ENCODE data around the gene TMEM45B.
"Not testable (repeated sequence)": the region's sequence is repeated elsewhere in the genome, so short reads cannot be mapped to it uniquely, and the experiment has no call there.

The TMEM45B gene

GRCh38 chr11:129770993-129771392 is 44.7 kb upstream of the TMEM45B start:
- H3K36me3 ChIP-seq, result no peaks in the 10 kb centered on the region
- H3K27ac ChIP-seq, result no peak overlapping the region
- H3K4me3 ChIP-seq (ENCODE audit: low read depth, low read length), result no peak overlapping the region
- H3K27me3 ChIP-seq (ENCODE audit: insufficient read depth, low read depth, severe bottlenecking), result no peaks in the 10 kb centered on the region
- DNase-seq, result no peak
- H3K9me3 ChIP-seq (ENCODE audit: severe bottlenecking), result peaks cover 3% of the 10 kb centered on the region
- no peak for TF ChIP-seq CTCF (IDR thresholded peaks at IDR 0.05; ENCODE audit: low read depth, low read length)

GRCh38 chr11:129771456-129771855 is 44.2 kb upstream of the TMEM45B start:
- H3K27me3 ChIP-seq (ENCODE audit: insufficient read depth, low read depth, severe bottlenecking); H3K4me3 ChIP-seq (ENCODE audit: low read depth, low read length); H3K36me3 ChIP-seq; H3K27ac ChIP-seq; H3K9me3 ChIP-seq (ENCODE audit: severe bottlenecking): not testable (repeated sequence)
- DNase-seq, result peak; percentile 8
- TF ChIP-seq CTCF (IDR thresholded peaks at IDR 0.05; ENCODE audit: low read depth, low read length), result 0 out of 2 replicates have a peak, but pooled peaks have one; percentile 16

GRCh38 chr11:129778877-129779276 is 36.8 kb upstream of the TMEM45B start:
- H3K4me3 ChIP-seq (ENCODE audit: low read depth, low read length), result no peak overlapping the region
- H3K27ac ChIP-seq, result no peak overlapping the region
- no peaks in the 10 kb centered on the region for H3K9me3 ChIP-seq (ENCODE audit: severe bottlenecking)
- no peaks in the 10 kb centered on the region for H3K36me3 ChIP-seq
- DNase-seq, result no peak
- TF ChIP-seq CTCF (IDR thresholded peaks at IDR 0.05; ENCODE audit: low read depth, low read length), result no peak
- peaks cover 5% of the 10 kb centered on the region for H3K27me3 ChIP-seq (ENCODE audit: insufficient read depth, low read depth, severe bottlenecking)

- no peak for TF ChIP-seq CTCF (IDR thresholded peaks at IDR 0.05; ENCODE audit: low read depth, low read length)
- no peaks in the 10 kb centered on the region for H3K36me3 ChIP-seq
- H3K27ac ChIP-seq, result no peak overlapping the region
- no peak for DNase-seq
- H3K27me3 ChIP-seq (ENCODE audit: insufficient read depth, low read depth, severe bottlenecking), result peaks cover 5% of the 10 kb centered on the region
- H3K4me3 ChIP-seq (ENCODE audit: low read depth, low read length), result no peak overlapping the region
- H3K9me3 ChIP-seq (ENCODE audit: severe bottlenecking), result no peaks in the 10 kb centered on the region
These were observed 36.3 kb upstream of the TMEM45B start for GRCh38 chr11:129779342-129779741.

- no peaks in the 10 kb centered on the region for H3K36me3 ChIP-seq
- H3K9me3 ChIP-seq (ENCODE audit: severe bottlenecking), result no peaks in the 10 kb centered on the region
- no peak for DNase-seq
- H3K27me3 ChIP-seq (ENCODE audit: insufficient read depth, low read depth, severe bottlenecking), result no peaks in the 10 kb centered on the region
- no peak overlapping the region for H3K4me3 ChIP-seq (ENCODE audit: low read depth, low read length)
- no peak overlapping the region for H3K27ac ChIP-seq
- TF ChIP-seq CTCF (IDR thresholded peaks at IDR 0.05; ENCODE audit: low read depth, low read length), result no peak
These were observed 30.1 kb upstream of the TMEM45B start for GRCh38 chr11:129785383-129786111.

- H3K36me3 ChIP-seq; H3K27me3 ChIP-seq (ENCODE audit: insufficient read depth, low read depth, severe bottlenecking); H3K4me3 ChIP-seq (ENCODE audit: low read depth, low read length); H3K27ac ChIP-seq; DNase-seq; H3K9me3 ChIP-seq (ENCODE audit: severe bottlenecking): not testable (repeated sequence)
These were observed 29.6 kb upstream of the TMEM45B start for GRCh38 chr11:129786112-129786416.

All from WERI-Rb-1 (cell line).